HepG2 (cell line): ENCODE measurements around the gene PARP1.

Source experiments
- ARID4A ChIP-seq: sonication (generic); formaldehyde crosslinking; IDR thresholded peaks from 2 replicates; pipeline ENCODE4 v1.5.0; 2020; ENCODE audit warnings: mild to moderate bottlenecking, missing genetic modification reagents, borderline replicate concordance
- CTCF ChIP-seq: sonication (generic); formaldehyde crosslinking; IDR thresholded peaks from 2 replicates; pipeline ENCODE4 v1.5.0; 2020; ENCODE audit warnings: mild to moderate bottlenecking, missing genetic modification reagents, moderate library complexity
- PHF21A ChIP-seq: sonication (generic); formaldehyde crosslinking; IDR thresholded peaks from 2 replicates; pipeline ENCODE4 v1.5.0; 2020; ENCODE audit warnings: mild to moderate bottlenecking, missing genetic modification reagents
- ZNF232 ChIP-seq: sonication (generic); formaldehyde crosslinking; IDR thresholded peaks from 2 replicates; pipeline ENCODE4 v1.4.0; 2020; ENCODE audit warnings: missing genetic modification reagents, borderline replicate concordance

GRCh38 chr1:226363801-226364513 lies 43.9 kb downstream of the PARP1 start:
- TF ChIP-seq CTCF (CRISPR knock-in tag) (no peak), ARID4A (CRISPR knock-in tag) (no peak), ZNF232 (no peak), PHF21A (CRISPR knock-in tag) (no peak)
